Measurements from ENCODE around the gene ACCS.

The ACCS gene

DNA sequence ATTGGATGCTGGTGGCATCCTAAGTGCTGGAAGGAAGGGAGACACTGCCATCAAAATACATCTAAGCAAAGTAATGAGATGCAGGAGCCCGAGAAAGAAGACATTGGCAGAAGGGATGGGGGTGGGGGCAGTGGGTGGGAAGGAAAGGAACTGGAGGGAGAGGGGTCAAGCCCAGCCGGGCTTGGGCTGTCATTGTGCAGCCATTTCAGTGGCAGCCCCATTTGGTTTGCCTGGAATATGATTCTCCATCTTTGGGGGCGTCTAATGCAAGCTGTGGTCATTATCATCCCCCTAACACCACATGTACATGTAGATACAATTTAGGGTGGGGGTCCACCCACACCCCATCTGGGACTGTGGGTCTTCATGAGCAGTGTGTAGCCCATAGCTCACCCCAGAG is 32.2 kb upstream of the ACCS start:
- Histone ChIP-seq H3K36me3 (no peaks in the 10 kb centered on the region), H3K27me3 (ENCODE audit: insufficient read depth, low read depth, severe bottlenecking) (no peaks in the 10 kb centered on the region), H3K4me3 (ENCODE audit: low read depth, low read length) (no peak overlapping the region), H3K27ac (no peak overlapping the region), H3K9me3 (ENCODE audit: severe bottlenecking) (no peaks in the 10 kb centered on the region)
- DNase-seq = no peak
- TF ChIP-seq, protein P1, sequence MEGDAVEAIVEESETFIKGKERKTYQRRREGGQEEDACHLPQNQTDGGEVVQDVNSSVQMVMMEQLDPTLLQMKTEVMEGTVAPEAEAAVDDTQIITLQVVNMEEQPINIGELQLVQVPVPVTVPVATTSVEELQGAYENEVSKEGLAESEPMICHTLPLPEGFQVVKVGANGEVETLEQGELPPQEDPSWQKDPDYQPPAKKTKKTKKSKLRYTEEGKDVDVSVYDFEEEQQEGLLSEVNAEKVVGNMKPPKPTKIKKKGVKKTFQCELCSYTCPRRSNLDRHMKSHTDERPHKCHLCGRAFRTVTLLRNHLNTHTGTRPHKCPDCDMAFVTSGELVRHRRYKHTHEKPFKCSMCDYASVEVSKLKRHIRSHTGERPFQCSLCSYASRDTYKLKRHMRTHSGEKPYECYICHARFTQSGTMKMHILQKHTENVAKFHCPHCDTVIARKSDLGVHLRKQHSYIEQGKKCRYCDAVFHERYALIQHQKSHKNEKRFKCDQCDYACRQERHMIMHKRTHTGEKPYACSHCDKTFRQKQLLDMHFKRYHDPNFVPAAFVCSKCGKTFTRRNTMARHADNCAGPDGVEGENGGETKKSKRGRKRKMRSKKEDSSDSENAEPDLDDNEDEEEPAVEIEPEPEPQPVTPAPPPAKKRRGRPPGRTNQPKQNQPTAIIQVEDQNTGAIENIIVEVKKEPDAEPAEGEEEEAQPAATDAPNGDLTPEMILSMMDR (IDR thresholded peaks at IDR 0.05; ENCODE audit: low read depth, low read length) = no peak

GRCh38 chr11:44034639-44035038 is 31.4 kb upstream of the ACCS start:
- Histone ChIP-seq H3K27me3 (ENCODE audit: insufficient read depth, low read depth, severe bottlenecking) (no peaks in the 10 kb centered on the region), H3K27ac (no peak overlapping the region), H3K9me3 (ENCODE audit: severe bottlenecking) (no peaks in the 10 kb centered on the region), H3K4me3 (ENCODE audit: low read depth, low read length) (no peak overlapping the region), H3K36me3 (no peaks in the 10 kb centered on the region)
- DNase-seq = no peak
- TF ChIP-seq, protein P1 (IDR thresholded peaks at IDR 0.05; ENCODE audit: low read depth, low read length) = no peak

- H3K4me3 ChIP-seq (ENCODE audit: low read depth, low read length) = no peak overlapping the region
- TF ChIP-seq, protein P1 (IDR thresholded peaks at IDR 0.05; ENCODE audit: low read depth, low read length) = peak; percentile 84
- no peaks in the 10 kb centered on the region for H3K27me3 ChIP-seq (ENCODE audit: insufficient read depth, low read depth, severe bottlenecking)
- DNase-seq = peak; percentile 84
- H3K27ac ChIP-seq = no peak overlapping the region
- peaks cover 10% of the 10 kb centered on the region for H3K9me3 ChIP-seq (ENCODE audit: severe bottlenecking)
- no peaks in the 10 kb centered on the region for H3K36me3 ChIP-seq
These were observed 29.0 kb upstream of the ACCS start for GRCh38 chr11:44036811-44037657.

- Histone ChIP-seq H3K4me3 (ENCODE audit: low read depth, low read length) (no peak overlapping the region), H3K9me3 (ENCODE audit: severe bottlenecking) (peaks cover 10% of the 10 kb centered on the region), H3K27ac (no peak overlapping the region), H3K27me3 (ENCODE audit: insufficient read depth, low read depth, severe bottlenecking) (no peaks in the 10 kb centered on the region), H3K36me3 (no peaks in the 10 kb centered on the region)
- DNase-seq = no peak
- TF ChIP-seq, protein P1 (IDR thresholded peaks at IDR 0.05; ENCODE audit: low read depth, low read length) = no peak
These were observed 28.4 kb upstream of the ACCS start for GRCh38 chr11:44037658-44037998.

DNA sequence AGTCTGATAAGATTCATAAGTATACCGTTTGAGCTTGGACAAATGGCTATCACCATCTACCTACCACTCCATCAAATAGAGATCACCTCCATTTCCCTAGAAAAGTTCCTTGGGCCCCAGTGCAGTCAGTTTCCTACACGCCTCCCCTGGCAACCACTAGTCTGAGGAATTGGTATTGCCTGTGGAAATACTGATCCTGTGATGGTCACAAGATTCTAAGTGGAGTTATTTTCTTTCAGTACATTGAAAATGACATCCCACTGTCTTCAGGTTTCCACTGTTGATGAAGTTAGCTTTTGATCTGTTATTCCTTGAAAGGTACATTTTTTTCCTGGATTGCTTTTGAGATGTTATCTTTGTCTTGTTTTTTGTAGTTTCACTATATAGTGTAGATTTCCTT is 22.9 kb upstream of the ACCS start:
- no peak for DNase-seq

More for the DNA sequence above, 22.9 kb upstream of the ACCS start:
- Histone ChIP-seq H3K27me3 (ENCODE audit: insufficient read depth, low read depth, severe bottlenecking) (no peaks in the 10 kb centered on the region), H3K9me3 (ENCODE audit: severe bottlenecking) (peaks cover 10% of the 10 kb centered on the region), H3K36me3 (no peaks in the 10 kb centered on the region), H3K4me3 (ENCODE audit: low read depth, low read length) (no peak overlapping the region), H3K27ac (no peak overlapping the region)
- TF ChIP-seq, protein P1 (IDR thresholded peaks at IDR 0.05; ENCODE audit: low read depth, low read length) = no peak
